SU-DHL-6 (cell line): ENCODE measurements around the gene DDIAS.

ENCODE experiments used
- EZH2phosphoT487 ChIP-seq: fragments of 200-600 bp; sonication (generic), shearing (Covaris generic); conservative IDR thresholded peaks from 2 replicates; pipeline ENCODE4 v1.6.1; 2018; ENCODE audit warnings: mild to moderate bottlenecking, antibody characterized with exemption, low read length, moderate library complexity, mixed read lengths
- TF ChIP-seq, protein P1 (sequence below): fragments of 200-600 bp; sonication (generic); IDR thresholded peaks from one replicate; pipeline ENCODE4 v1.5.1; 2017; ENCODE audit warnings: antibody characterized with exemption, mild to moderate bottlenecking, low read length, moderate library complexity; ENCODE audit not compliant: insufficient read depth, poor library complexity, severe bottlenecking

DNA sequence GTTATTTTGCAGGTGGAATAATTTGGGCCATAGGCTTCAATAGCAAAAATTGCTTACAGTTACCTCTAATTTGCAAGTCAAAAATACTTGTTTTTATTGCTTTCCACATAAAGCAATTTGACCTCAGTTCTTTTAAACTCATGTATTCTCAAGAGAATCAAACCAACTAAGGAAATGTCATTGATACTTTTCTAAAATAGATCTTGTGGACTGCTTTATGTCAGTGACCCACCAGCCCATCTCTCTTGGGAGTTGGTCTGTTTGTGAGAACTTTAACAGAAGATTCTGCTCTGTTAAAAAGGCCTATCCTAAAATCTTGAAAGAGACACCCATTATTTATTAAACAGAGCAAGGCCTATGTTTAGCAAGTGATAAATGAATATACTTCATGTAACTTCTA is 75.2 kb downstream of the DDIAS start:
- TF ChIP-seq, protein P1, sequence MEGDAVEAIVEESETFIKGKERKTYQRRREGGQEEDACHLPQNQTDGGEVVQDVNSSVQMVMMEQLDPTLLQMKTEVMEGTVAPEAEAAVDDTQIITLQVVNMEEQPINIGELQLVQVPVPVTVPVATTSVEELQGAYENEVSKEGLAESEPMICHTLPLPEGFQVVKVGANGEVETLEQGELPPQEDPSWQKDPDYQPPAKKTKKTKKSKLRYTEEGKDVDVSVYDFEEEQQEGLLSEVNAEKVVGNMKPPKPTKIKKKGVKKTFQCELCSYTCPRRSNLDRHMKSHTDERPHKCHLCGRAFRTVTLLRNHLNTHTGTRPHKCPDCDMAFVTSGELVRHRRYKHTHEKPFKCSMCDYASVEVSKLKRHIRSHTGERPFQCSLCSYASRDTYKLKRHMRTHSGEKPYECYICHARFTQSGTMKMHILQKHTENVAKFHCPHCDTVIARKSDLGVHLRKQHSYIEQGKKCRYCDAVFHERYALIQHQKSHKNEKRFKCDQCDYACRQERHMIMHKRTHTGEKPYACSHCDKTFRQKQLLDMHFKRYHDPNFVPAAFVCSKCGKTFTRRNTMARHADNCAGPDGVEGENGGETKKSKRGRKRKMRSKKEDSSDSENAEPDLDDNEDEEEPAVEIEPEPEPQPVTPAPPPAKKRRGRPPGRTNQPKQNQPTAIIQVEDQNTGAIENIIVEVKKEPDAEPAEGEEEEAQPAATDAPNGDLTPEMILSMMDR: no peak
- no peak for TF ChIP-seq EZH2phosphoT487
